ENCODE results near the gene SLC39A3.

The SLC39A3 gene

GRCh38 chr19:2739602-2740313, at the start of gene SLC39A3:
TSS of gene SLC39A3 (minus strand) at chr19:2740017. CDS start at chr19:2737257, 2,760 bp downstream.
- DNase-seq (ENCODE audit: low read depth) = peak; percentile 97

GRCh38 chr19:2788237-2788636, 48.4 kb upstream of the SLC39A3 start:
- DNase-seq (ENCODE audit: low read depth) = no peak

- no peak for DNase-seq (ENCODE audit: low read depth)
Measured at GRCh38 chr19:2787115-2787514, 47.3 kb upstream of the SLC39A3 start.

- peak; percentile 97 for DNase-seq (ENCODE audit: low read depth)
Measured at GRCh38 chr19:2785244-2785997, 45.6 kb upstream of the SLC39A3 start, which contains the start of gene THOP1. TSS of gene THOP1 (plus strand) at chr19:2785503. CDS start at chr19:2785663, 160 bp downstream.

- DNase-seq (ENCODE audit: low read depth) = no peak
Measured at GRCh38 chr19:2783781-2784145, 43.9 kb upstream of the SLC39A3 start.

- DNase-seq (ENCODE audit: low read depth) = peak; percentile 94
Measured at GRCh38 chr19:2782936-2783780, 43.3 kb upstream of the SLC39A3 start, which contains the start of gene SGTA. TSS of gene SGTA (minus strand) at chr19:2783273. CDS start at chr19:2769068, 14,205 bp downstream.

- no peak for DNase-seq (ENCODE audit: low read depth)
Measured at GRCh38 chr19:2782329-2782935, 42.6 kb upstream of the SLC39A3 start.

GRCh38 chr19:2780284-2780683, 40.5 kb upstream of the SLC39A3 start:
- DNase-seq (ENCODE audit: low read depth) = no peak

- DNase-seq (ENCODE audit: low read depth) = no peak
Measured at GRCh38 chr19:2779121-2779740, 39.4 kb upstream of the SLC39A3 start.

GRCh38 chr19:2777952-2778683, 38.3 kb upstream of the SLC39A3 start:
- DNase-seq (ENCODE audit: low read depth) = no peak

GRCh38 chr19:2775556-2776430, 36.0 kb upstream of the SLC39A3 start:
- DNase-seq (ENCODE audit: low read depth) = peak; percentile 31

GRCh38 chr19:2774953-2775555, 35.2 kb upstream of the SLC39A3 start:
- no peak for DNase-seq (ENCODE audit: low read depth)

- DNase-seq (ENCODE audit: low read depth) = no peak
Measured at GRCh38 chr19:2774083-2774679, 34.4 kb upstream of the SLC39A3 start.

GRCh38 chr19:2771786-2772674, 32.2 kb upstream of the SLC39A3 start:
- no peak for DNase-seq (ENCODE audit: low read depth)

- DNase-seq (ENCODE audit: low read depth) = no peak
Measured at GRCh38 chr19:2770055-2771013, 30.5 kb upstream of the SLC39A3 start.

- DNase-seq (ENCODE audit: low read depth) = no peak
Measured at GRCh38 chr19:2769218-2769617, 29.4 kb upstream of the SLC39A3 start.

Data from activated T-helper 1 cell treated with Interleukin-2 at 50 U/mL for 16 hours (primary cell).